Activated CD4-positive, alpha-beta T cell treated with anti-CD3 and anti-CD28 coated beads, Interleukin-2, Interleukin-4, amounts not matched to agents 100 ng/mL and 50 ng/mL, durations not matched to agents 16 hours and 8 hours (primary cell): ENCODE data around the gene HOXA3.

Experiments used
- DNase-seq: peaks from one replicate; pipeline ENCODE4 v3.0.0-alpha.2; 2020; ENCODE audit warnings: low spot score

The HOXA3 gene

DNA sequence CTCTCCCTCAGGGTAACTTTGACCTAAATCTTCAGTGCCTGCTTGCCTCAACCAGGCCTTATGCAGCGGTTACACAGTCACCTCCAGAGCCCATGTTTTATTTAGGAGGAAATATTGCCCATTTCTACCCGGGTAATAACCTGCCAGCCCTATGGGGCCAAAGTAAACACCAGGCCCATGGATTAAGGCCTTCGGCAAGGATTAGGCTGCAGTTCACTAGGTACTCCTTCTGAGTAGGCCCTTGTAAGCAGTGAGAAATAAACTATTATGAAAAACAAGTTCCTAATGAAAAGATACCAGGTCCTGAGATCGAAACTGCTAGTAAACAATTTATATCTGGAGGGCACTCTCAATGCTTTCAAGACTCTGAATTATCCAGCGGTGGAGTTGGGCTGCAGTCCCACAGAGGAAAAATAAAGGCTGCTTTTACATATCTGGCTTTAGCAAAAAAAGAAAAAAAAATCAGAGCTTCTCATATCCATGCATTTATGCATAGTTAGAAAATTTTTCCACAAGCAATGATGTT lies 25.5 kb upstream of the HOXA3 start:
- no peak for DNase-seq

- DNase-seq = no peak
These were observed 24.8 kb upstream of the HOXA3 start for GRCh38 chr7:27176962-27177794.

DNA sequence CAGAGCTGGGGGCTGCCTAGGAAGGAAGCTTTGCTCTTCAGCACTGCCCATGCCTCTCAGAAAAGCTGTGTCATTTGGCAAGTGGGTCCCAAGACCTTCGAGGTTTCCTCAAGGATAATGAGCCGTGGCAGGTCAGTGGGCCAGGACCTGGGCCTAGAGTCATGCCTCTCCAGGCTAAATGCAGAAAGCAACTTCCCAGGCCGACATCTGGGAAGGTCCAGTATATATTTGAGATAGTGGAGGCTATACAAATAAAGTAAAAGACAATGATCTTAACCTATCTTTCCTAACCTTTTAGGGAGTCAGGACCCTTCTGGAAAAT lies 24.1 kb upstream of the HOXA3 start:
- DNase-seq = no peak

DNA sequence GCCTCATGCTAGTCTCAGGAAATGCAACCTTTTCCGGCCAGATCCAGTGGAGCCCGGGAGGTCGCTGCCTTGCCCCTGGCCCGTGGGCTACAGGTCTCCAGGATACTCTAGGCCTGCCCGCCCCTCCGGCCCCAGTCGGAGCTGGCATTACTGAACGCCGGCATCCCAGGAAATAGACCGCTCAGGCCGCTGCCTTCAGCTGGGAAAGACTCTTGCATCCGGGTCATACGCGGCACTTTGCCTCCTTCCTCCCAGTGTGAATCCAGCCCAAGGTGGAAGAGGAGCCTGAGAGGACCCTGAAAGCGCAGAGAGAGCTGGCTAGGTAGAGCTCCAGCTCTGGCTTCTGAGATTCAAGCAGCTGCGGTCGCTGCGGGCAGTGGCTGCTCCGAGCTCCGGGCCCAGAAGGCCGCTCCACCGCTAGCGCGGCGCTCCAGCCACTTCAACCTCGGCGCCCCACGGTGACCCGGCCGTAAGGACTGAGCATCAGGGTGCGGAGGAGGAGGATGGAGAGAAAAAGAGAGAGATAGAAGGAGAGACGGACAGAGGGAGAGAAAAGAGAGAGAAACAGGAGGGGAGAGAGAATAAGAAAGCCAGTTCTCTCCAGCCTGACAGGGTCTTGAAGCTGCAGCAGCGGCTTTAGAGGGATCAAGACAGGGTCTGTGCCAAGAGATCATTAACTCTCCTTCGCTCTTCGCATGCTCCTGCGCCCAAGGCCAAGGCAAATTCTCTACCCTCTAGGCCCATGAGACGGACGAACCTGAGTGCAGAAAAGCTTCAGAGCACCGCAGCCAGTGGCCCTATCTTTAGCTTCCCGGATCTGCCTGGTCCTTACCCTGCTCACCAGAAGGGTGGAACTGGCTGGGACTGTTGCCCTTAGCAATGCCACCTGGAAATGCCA lies 23.5 kb upstream of the HOXA3 start:
- no peak for DNase-seq

DNA sequence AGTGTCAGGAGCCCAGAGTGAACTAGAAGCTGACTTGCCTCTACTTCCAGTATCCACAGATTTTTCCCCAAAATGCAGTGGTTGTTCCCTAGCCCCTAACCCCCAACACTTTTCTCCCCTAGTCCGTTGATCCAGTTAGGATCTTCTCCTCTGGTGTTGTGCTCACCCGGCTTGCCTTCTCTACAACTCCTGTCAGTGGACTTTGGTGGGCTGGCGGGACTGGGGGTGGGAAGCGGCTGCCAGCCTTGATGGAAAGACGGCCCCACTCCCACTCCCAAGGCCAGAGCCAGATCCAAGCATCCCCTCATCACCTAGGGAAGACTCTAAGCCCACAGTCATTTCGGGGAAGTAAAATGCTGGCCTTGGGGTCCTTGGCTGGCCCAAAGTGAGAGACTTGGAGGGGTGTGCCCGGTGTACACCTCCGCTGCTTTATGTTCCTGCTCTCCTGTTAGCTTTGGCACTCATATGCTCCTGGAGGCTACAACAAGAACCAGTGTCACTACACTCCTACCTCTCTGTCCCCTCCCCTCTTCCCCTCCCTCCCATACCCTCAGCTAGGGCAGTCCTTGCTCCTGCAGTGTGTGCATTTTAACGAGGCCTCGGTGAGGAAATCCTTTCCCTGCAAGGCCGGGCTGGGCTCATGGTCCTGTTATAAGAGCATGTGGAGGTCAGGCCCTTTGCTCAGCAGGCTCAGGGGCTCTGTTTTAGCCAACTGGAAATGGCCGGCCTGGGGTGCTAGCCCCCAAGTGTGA lies 22.7 kb upstream of the HOXA3 start:
- DNase-seq = no peak

DNA sequence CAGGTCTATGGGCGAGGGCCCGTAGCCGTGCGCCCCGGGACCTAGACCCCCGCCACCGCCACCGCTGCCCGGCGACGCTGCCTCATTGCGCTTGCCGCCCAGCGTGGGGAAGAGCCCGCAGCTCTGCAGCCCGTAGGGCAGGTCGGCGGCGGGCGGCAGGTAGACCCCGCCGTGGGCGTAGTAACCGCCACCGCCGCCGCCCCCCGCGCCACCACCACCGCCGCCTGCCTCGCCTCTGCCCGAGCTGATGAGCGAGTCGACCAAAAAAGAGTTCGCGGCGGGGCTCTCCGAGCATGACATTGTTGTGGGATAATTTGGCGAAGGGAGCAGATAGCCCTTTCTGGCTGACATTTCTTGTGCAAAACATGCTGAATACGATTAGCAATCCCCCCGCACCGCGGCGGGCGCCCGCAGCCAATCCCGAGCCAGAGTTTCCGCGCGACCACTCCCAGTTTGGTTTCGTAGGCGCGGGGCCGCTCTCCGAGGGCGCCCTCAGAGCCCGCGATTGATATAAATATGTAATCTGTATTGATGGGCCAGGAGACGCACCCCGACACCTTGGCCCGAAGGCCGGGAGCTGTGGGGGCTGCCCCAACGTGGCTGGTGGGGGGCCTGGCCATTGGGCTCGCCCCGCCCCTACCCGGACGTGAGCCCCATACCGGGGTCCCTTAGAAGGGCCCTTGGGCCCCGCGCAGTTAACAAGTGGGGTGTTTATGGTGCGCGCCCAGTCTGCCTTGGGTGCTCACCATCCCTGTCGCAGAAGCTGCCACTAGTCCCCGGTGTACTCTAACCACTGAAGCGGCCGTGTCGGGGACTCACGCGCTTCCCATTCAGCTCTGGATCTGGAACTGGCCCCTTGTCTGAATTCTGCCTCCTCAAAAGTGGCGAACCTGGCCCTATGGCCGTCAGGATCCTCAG lies 21.8 kb upstream of the HOXA3 start, which contains the start of gene HOXA10:
Gene HOXA10, minus strand, starts transcription at position 365 of the 918 bp plus-strand sequence. Its CDS starts 14 bp downstream, at position 351.
- DNase-seq = no peak

DNA sequence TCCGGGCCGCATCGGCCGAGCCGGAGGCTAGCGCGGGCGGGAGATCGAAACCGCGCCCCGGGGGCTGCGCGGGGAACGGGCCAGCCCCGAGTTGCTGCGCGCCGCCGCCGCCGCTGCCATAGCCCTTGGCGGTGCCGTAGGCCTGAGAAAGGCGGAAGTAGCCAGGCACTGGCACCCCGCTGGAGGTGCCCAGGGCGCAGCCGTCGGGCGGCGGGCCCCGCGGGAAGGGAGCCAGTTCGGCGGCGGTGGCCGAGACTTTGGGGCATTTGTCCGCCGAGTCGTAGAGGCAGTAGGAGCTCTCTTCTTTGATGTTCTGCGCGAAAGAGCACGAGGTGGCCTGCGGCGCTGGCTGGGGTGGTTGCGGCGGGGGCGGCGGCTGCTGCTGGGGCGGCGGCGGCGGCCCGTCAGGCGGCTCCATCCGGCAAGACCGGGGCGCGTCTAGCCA lies 21.1 kb upstream of the HOXA3 start:
- no peak for DNase-seq

DNA sequence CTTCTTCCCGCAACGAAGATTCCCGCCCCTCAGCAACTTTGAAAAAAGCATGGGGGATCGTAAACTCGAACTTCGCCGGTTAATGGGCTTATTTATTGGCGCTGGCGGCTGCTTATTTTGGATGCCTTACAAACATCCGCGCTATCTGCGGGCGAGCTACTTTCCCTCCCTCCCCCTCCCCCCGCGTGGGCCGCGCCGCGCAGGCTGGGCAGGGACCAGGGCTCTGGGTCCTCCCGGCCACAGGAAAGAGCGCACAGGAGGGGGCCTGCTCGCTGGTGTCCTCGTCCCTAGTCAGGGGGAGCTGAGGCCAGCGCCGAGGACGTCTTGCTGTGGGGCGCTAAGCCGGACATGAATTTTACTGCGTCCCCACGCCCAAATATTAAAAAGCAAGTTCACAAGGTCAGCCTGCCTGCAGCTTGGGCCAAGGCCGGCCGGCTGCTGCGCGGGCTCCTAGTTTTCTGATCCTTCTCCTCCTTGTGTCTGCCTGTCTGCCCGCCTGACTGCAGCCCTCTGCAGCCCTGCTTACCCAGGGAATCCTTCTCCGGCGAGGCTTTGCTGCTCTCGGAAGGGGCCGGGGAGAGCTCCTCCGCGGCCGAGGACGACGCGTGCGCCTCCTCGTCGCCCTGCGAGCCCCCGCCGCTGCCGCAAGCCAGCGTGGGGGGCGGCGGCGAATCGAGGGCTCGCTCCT lies 20.6 kb upstream of the HOXA3 start:
- no peak for DNase-seq

DNA sequence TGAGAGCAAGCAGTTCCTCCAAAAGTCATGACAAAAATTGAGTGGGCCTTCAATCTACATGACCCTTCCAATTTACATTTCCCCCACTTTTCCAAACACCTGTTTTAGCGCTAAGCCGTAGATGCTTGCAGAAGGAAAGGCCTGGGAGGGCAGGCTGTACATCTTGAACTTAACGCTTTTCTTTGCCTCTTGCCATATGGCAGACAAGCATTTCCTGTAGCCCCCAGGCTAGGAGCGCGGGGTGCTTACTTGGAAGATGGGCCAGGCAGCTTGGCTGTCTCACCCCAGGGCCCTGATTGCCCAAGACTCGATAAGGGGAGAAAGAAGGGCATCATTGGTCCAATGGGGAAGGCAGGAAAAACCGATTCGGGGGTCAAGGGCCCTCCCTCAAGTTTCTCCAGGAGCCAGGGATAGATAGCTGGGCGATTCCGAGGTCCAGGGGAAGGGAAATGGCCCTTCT lies 20.0 kb upstream of the HOXA3 start:
- no peak for DNase-seq

- DNase-seq = no peak
These were observed 19.4 kb upstream of the HOXA3 start for GRCh38 chr7:27171637-27172314.

- DNase-seq = no peak
These were observed 18.9 kb upstream of the HOXA3 start for GRCh38 chr7:27171325-27171636.

DNA sequence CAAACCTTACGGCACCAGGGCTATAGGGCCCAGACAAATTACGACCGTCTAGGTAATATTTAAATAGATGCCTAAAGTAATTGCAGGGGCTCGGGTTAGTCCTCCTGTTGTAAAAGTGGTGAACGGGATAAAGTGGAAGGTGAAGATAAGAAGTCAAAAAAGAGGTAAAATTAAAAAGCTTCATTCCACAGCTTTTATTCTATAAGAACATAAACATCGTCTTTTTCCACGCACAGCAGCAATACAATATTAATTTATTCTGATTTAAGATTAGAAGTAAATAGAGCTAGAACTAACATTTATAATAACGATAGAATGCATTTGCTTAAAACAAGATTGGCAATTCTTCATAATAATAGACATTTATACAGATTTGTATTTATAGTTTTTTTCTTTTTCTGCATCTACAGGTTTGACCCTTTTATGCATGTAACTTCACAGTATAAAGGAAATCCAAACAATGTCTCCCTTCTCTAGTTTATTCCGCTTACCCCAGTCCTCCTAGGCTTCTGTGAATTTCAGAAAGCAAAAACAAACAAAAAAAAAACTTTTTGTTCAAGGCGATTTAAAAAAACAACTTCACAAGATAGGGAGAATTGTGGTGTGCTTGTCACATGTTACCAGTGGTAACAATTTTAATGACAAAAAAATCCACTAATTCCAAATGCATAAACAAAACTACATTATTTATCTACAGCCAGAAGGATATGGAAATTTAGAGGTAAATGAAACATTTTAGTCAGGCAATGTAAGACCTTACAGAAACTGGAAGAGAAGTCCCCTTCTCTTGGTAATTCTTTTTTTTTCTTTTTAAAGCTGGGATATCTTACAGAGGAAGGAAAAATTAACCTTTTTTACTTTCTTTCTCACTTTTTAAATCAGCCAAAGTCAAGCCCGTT lies 18.3 kb upstream of the HOXA3 start:
- no peak for DNase-seq

GRCh38 chr7:27169658-27170425 lies 17.5 kb upstream of the HOXA3 start:
- DNase-seq = no peak

DNA sequence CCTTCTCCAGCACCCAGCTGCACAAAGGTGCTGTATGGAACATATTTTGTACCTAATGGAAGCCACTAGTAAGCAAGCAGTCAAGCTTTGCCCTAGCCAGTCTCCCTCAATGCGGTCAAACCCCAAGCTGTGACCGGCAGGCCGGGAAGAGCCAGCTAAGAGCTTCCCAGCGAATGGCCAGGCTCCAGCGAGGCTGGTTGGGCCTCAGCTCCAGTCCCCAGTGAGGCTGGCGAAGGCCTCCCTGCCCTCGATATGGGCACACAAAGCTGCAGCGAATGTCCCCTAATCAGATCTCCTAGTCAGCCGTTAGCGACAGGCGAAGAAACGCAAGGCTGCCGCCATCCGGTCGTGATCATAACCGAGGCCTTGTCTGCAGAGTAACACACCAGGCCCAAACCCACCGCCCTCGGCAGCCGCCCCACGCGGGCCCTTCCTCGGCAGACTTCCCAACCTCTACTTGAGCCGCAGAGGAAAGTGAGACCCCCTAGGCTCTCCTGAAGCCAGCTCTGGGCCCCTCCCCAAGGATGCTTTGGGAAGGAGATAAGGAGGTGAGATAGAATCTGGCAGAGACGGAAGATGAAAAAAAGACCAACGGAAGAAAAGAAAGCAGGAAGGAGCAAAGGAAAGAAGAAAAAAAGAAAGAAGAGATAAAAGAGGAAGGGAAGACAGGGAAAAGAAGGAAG lies 16.0 kb upstream of the HOXA3 start:
- DNase-seq = no peak

GRCh38 chr7:27167916-27168264 lies 15.5 kb upstream of the HOXA3 start:
- no peak for DNase-seq

DNA sequence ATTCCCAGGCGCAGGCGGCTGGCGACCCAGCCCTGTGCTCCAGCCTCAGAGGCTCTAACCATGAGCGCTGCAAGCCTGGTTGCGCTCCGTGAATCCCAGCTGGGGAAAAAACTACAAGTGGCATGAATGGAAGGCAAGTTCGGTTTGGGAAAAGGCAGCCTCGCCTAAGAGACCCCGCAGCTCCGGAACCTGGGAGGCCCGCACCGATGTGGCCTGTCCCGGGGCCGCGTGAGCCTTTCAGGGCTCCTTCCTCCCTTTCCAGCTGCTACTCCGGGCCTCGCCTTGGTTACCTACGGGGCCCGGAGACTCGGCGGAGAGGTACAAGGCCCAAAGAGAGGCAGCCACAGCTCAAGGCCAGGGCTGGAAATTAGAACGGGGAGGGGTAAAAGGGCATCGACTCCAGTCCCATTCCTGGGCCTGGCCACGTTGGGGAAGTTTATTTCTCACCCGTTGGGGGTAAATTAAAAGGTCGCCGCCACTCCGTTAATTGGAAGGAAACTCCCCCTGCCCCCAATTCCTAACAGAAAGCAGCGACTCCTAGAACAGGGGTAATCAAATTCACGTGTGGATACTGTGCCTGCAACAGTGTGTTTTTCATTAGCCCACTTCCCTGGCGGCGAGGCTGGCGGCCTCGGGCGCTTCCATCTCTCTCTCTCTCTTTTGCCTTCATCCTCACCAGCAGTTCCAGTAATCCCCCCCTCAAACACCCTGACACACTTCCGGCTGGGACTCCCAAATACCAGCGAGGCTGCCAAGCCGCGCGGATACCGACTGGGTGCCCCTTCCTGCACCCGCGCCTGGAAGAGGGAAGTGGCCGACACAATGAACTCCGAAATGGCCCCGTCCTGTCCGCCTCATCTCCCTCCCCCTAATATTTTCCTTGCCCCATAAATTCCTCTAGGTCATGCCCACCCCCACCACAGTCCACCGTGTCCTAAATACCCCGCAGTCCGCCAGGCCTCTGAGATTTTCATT lies 14.4 kb upstream of the HOXA3 start:
- no peak for DNase-seq
